HEK293 (cell line): Measurements from ENCODE around the gene TOR1A.

ENCODE experiments used
- CTCF ChIA-PET: fragments of 350-600 bp; formaldehyde crosslinking; extraction: SDS; loops from one replicate; lab custom pipeline; 2021; ENCODE audit warnings: antibody characterized with exemption; lab: Yijun Ruan, JAX
- POLR2A ChIA-PET: fragments of 300-600 bp; formaldehyde crosslinking; extraction: SDS; loops from one replicate; lab custom pipeline; 2020; ENCODE audit warnings: antibody characterized with exemption, inconsistent platforms; lab: Yijun Ruan, JAX
- H3K27ac ChIP-seq: fragments of 200-500 bp; sonication (Bioruptor generic); 2 replicates; pipeline ENCODE4 v1.5.1; 2014; ENCODE audit warnings: low read depth, low read length, control low read depth, inconsistent platforms; ENCODE audit errors: extremely low read depth
- H3K36me3 ChIP-seq, 2 experiments: fragments of 200-500 bp in 1 of 2; sonication (Bioruptor generic) in 1 of 2; 1 replicate in 1 of 2; 2 replicates in 1 of 2; pipeline ENCODE4 v1.5.1; 2014 to 2017; ENCODE audit warnings: inconsistent platforms in 2 of 2, low read length in 2 of 2; ENCODE audit not compliant: control insufficient read depth in 2 of 2, insufficient read depth in 1 of 2
- H3K4me1 ChIP-seq: fragments of 200-500 bp; sonication (Bioruptor generic); 2 replicates; pipeline ENCODE4 v1.5.1; 2014; ENCODE audit warnings: mild to moderate bottlenecking, low read length, inconsistent platforms; ENCODE audit not compliant: control insufficient read depth, insufficient read depth
- H3K4me3 ChIP-seq: 2 replicates; pipeline ENCODE4 v1.5.1; 2011; ENCODE audit warnings: low read depth, mild to moderate bottlenecking, control low read depth, low read length, moderate library complexity
- H3K9me3 ChIP-seq: fragments of 200-500 bp; sonication (Bioruptor generic); 2 replicates; pipeline ENCODE4 v1.5.1; 2014; ENCODE audit warnings: low read depth, low read length, inconsistent platforms; ENCODE audit not compliant: control insufficient read depth, insufficient read depth
- GFI1B ChIP-seq: fragments of 450-650 bp; formaldehyde crosslinking; IDR thresholded peaks from 2 replicates; pipeline ENCODE4 v1.5.1; 2016; ENCODE audit warnings: missing biosample characterization, missing genetic modification characterization
- MEIS1 ChIP-seq: sonication (generic); formaldehyde crosslinking; IDR thresholded peaks from 2 replicates; pipeline ENCODE4 v1.8.1; 2022; ENCODE audit warnings: missing genetic modification reagents, mild to moderate bottlenecking, borderline replicate concordance
- OSR2 ChIP-seq: fragments of 450-650 bp; formaldehyde crosslinking; IDR thresholded peaks from 2 replicates; pipeline ENCODE4 v1.5.1; 2016; ENCODE audit warnings: missing biosample characterization, missing genetic modification characterization
- REPIN1 ChIP-seq: fragments of 450-650 bp; formaldehyde crosslinking; IDR thresholded peaks from 2 replicates; pipeline ENCODE4 v1.5.1; 2017; ENCODE audit warnings: missing biosample characterization, missing genetic modification characterization, low read depth
- TCF7L2 ChIP-seq: IDR thresholded peaks from 2 replicates; pipeline ENCODE4 v1.6.1; 2011; ENCODE audit warnings: low read depth, mild to moderate bottlenecking, inconsistent platforms, low read length, moderate library complexity, borderline replicate concordance
- ZNF112 ChIP-seq: fragments of 450-650 bp; formaldehyde crosslinking; IDR thresholded peaks from 2 replicates; pipeline ENCODE4 v1.5.0; 2017; ENCODE audit warnings: missing biosample characterization, missing genetic modification characterization
- ZNF140 ChIP-seq: fragments of 450-650 bp; formaldehyde crosslinking; IDR thresholded peaks from 2 replicates; pipeline ENCODE4 v1.5.1; 2016; ENCODE audit warnings: missing biosample characterization, missing genetic modification characterization
- ZNF146 ChIP-seq: fragments of 450-650 bp; formaldehyde crosslinking; IDR thresholded peaks from 2 replicates; pipeline ENCODE4 v1.5.1; 2016; ENCODE audit warnings: missing biosample characterization, missing genetic modification characterization
- ZNF19 ChIP-seq: fragments of 450-650 bp; formaldehyde crosslinking; IDR thresholded peaks from 2 replicates; pipeline ENCODE4; 2016; ENCODE audit warnings: missing biosample characterization, missing genetic modification characterization, low read depth
- ZNF211 ChIP-seq: fragments of 450-650 bp; formaldehyde crosslinking; IDR thresholded peaks from 2 replicates; pipeline ENCODE4 v1.5.1; 2016; ENCODE audit warnings: low read depth, missing biosample characterization, missing genetic modification characterization
- ZNF24 ChIP-seq: fragments of 450-650 bp; formaldehyde crosslinking; IDR thresholded peaks from 2 replicates; pipeline ENCODE4 v1.5.1; 2016; ENCODE audit warnings: missing biosample characterization, missing genetic modification characterization
- ZNF26 ChIP-seq: fragments of 450-650 bp; formaldehyde crosslinking; IDR thresholded peaks from 2 replicates; pipeline ENCODE4 v1.5.1; 2016; ENCODE audit warnings: missing biosample characterization, missing genetic modification characterization
- ZNF518A ChIP-seq: fragments of 450-650 bp; formaldehyde crosslinking; conservative IDR thresholded peaks from 2 replicates; pipeline ENCODE4 v1.5.1; 2016; ENCODE audit warnings: low read depth, missing biosample characterization, missing genetic modification characterization
- ZNF558 ChIP-seq: fragments of 450-650 bp; formaldehyde crosslinking; IDR thresholded peaks from 2 replicates; pipeline ENCODE4 v1.5.1; 2016; ENCODE audit warnings: missing biosample characterization, missing genetic modification characterization
- ZNF621 ChIP-seq: fragments of 450-650 bp; formaldehyde crosslinking; IDR thresholded peaks from 2 replicates; pipeline ENCODE4 v1.5.1; 2017; ENCODE audit warnings: missing biosample characterization, missing genetic modification characterization
- ZNF654 ChIP-seq: fragments of 450-650 bp; formaldehyde crosslinking; IDR thresholded peaks from 2 replicates; pipeline ENCODE4 v1.5.1; 2016; ENCODE audit warnings: low read depth, missing biosample characterization, missing genetic modification characterization
- ZNF792 ChIP-seq: fragments of 450-650 bp; formaldehyde crosslinking; IDR thresholded peaks from 2 replicates; pipeline ENCODE4 v1.5.1; 2016; ENCODE audit warnings: missing biosample characterization, missing genetic modification characterization
- ZNF843 ChIP-seq: fragments of 450-650 bp; formaldehyde crosslinking; IDR thresholded peaks from 2 replicates; pipeline ENCODE4 v1.5.1; 2016; ENCODE audit warnings: missing biosample characterization, missing genetic modification characterization
- TF ChIP-seq, protein P1 (sequence below): fragments of 450-650 bp; formaldehyde crosslinking; IDR thresholded peaks from 2 replicates; pipeline ENCODE4 v1.5.1; 2016; ENCODE audit warnings: missing biosample characterization, missing genetic modification characterization
- TF ChIP-seq, protein P2 (sequence below): fragments of 450-650 bp; formaldehyde crosslinking; IDR thresholded peaks from 2 replicates; pipeline ENCODE4 v1.5.1; 2016; ENCODE audit warnings: missing biosample characterization, missing genetic modification characterization
- TF ChIP-seq, protein P3 (sequence below): fragments of 450-650 bp; formaldehyde crosslinking; IDR thresholded peaks from 2 replicates; pipeline ENCODE4 v1.5.1; 2017; ENCODE audit warnings: missing biosample characterization, missing genetic modification characterization

TOR1A gene

DNA sequence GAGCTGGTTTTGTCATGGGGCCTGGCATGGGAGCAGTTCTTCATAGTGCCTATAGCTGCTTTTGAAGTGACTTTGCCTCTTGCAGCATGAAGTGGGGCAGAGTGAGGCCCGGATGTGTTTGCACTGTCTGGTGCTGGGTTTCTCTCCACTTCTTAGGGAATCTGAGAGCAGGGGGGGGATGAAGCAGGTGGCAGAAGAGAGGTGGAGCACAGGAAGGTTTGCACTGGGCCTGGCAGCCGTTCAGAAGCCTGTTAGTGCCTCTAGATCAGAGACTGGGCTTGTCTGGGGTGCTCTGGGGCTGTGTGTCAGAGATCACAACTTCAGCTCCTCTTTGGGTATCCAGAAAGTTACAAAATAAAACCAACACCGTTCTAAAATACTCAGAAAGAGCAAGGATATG, 29.7 kb upstream of the TOR1A start:
- TF ChIP-seq MEIS1 (CRISPR knock-in tag) (no peak), ZNF112 (tag by site-specific recombination) (no peak), ZNF792 (no peak), ZNF843 (tag by site-specific recombination) (no peak), ZNF654 (tag by site-specific recombination) (no peak), ZNF26 (tag by site-specific recombination) (no peak), ZNF558 (no peak), ZNF621 (tag by site-specific recombination) (no peak)
- Histone ChIP-seq H3K9me3 (no peaks in the 10 kb centered on the region), H3K4me1 (no peaks in the 10 kb centered on the region), H3K4me3 (no peak overlapping the region), H3K36me3 (peaks cover 0 to 58% of the 10 kb centered on the region in 2 experiments; a peak in 2 of 3 replicates), H3K27ac (no peak overlapping the region)
- ChIA-PET POLR2A (interaction anchor here (0.9 kb wide), 1 partner anchor 19 kb away, joined by 3 read pairs; the partner anchor contains the start of genes C9orf78 and USP20), CTCF (interaction anchor here (1.0 kb wide), 1 partner anchor 14 kb away, joined by 3 read pairs; no protein-coding TSS in a partner anchor)

GRCh38 chr9:129852579-129852978, 28.6 kb upstream of the TOR1A start:
- Histone ChIP-seq H3K9me3 (no peaks in the 10 kb centered on the region), H3K27ac (no peak overlapping the region), H3K4me3 (no peak overlapping the region), H3K4me1 (no peaks in the 10 kb centered on the region), H3K36me3 (peaks cover 0 to 47% of the 10 kb centered on the region in 2 experiments; a peak in 2 of 3 replicates)
- ChIA-PET POLR2A (no interaction called here), CTCF (interaction anchor here (0.7 kb wide), 1 partner anchor 463 kb away, joined by 3 read pairs; no protein-coding TSS in a partner anchor)
- TF ChIP-seq ZNF19 = no peak
- TF ChIP-seq ZNF518A (tag by site-specific recombination) = no peak
- TF ChIP-seq, protein P1, sequence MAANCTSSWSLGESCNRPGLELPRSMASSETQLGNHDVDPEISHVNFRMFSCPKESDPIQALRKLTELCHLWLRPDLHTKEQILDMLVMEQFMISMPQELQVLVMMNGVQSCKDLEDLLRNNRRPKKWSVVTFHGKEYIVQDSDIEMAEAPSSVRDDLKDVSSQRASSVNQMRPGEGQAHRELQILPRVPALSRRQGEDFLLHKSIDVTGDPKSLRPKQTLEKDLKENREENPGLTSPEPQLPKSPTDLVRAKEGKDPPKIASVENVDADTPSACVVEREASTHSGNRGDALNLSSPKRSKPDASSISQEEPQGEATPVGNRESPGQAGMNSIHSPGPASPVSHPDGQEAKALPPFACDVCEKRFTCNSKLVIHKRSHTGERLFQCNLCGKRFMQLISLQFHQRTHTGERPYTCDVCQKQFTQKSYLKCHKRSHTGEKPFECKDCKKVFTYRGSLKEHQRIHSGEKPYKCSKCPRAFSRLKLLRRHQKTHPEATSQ (tag by site-specific recombination) = no peak
- no peak for TF ChIP-seq GFI1B
- TF ChIP-seq ZNF146 (tag by site-specific recombination) = no peak
- TF ChIP-seq TCF7L2 = no peak
- TF ChIP-seq, protein P2, sequence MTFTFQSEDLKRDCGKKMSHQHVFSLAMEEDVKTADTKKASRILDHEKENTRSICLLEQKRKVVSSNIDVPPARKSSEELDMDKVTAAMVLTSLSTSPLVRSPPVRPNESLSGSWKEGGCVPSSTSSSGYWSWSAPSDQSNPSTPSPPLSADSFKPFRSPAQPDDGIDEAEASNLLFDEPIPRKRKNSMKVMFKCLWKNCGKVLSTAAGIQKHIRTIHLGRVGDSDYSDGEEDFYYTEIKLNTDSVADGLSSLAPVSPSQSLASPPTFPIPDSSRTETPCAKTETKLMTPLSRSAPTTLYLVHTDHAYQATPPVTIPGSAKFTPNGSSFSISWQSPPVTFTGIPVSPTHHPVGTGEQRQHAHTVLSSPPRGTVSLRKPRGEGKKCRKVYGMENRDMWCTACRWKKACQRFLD = no peak
- no peak for TF ChIP-seq OSR2 (tag by site-specific recombination)
- TF ChIP-seq, protein P3, sequence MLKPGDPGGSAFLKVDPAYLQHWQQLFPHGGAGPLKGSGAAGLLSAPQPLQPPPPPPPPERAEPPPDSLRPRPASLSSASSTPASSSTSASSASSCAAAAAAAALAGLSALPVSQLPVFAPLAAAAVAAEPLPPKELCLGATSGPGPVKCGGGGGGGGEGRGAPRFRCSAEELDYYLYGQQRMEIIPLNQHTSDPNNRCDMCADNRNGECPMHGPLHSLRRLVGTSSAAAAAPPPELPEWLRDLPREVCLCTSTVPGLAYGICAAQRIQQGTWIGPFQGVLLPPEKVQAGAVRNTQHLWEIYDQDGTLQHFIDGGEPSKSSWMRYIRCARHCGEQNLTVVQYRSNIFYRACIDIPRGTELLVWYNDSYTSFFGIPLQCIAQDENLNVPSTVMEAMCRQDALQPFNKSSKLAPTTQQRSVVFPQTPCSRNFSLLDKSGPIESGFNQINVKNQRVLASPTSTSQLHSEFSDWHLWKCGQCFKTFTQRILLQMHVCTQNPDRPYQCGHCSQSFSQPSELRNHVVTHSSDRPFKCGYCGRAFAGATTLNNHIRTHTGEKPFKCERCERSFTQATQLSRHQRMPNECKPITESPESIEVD (tag by site-specific recombination) = no peak
- no peak for TF ChIP-seq ZNF24 (tag by site-specific recombination)
- TF ChIP-seq ZNF140 (tag by site-specific recombination) = no peak
- no peak for TF ChIP-seq REPIN1 (tag by site-specific recombination)
- TF ChIP-seq ZNF211 = no peak
